Endothelial cell of umbilical vein (primary cell): Measurements from ENCODE around the gene SECTM1.

ENCODE experiments used
- CTCF ChIP-seq, 2 donors: IDR thresholded peaks; 1 replicate in 1 of 2; 2 replicates in 1 of 2; pipeline ENCODE4 v1.5.1; 2011; ENCODE audit warnings: low read length in 2 of 2, mild to moderate bottlenecking in 2 of 2, moderate library complexity in 2 of 2, control low read depth in 1 of 2, inconsistent platforms in 1 of 2, low read depth in 1 of 2; ENCODE audit not compliant: insufficient read depth in 1 of 2; ENCODE audit errors: extremely low read depth in 1 of 2
- FOS ChIP-seq: IDR thresholded peaks from 2 replicates; pipeline ENCODE4 v1.6.1; 2011; ENCODE audit warnings: mild to moderate bottlenecking, low read length, moderate library complexity, borderline replicate concordance; ENCODE audit not compliant: insufficient read depth
- JUN ChIP-seq: IDR thresholded peaks from 2 replicates; pipeline ENCODE4 v1.6.1; 2011; ENCODE audit warnings: borderline replicate concordance, low read depth; ENCODE audit not compliant: insufficient read length, insufficient read depth
- POLR2A ChIP-seq: IDR thresholded peaks from 2 replicates; pipeline ENCODE4 v1.6.1; 2012; ENCODE audit warnings: low read depth, mild to moderate bottlenecking, control low read depth, low read length
- POLR2AphosphoS5 ChIP-seq: IDR thresholded peaks from 2 replicates; pipeline ENCODE4 v1.6.1; 2012; ENCODE audit warnings: low read depth, mild to moderate bottlenecking, control low read depth, low read length, moderate library complexity; ENCODE audit not compliant: insufficient read depth

GRCh38 chr17:82376042-82376730, 42.6 kb upstream of the SECTM1 start:
- TF ChIP-seq CTCF (IDR thresholded peaks at IDR 0.05; ENCODE audit: extremely low read depth in 1 of 2, insufficient read depth in 1 of 2, low read depth in 1 of 2, low read length in 2 of 2), result no peak
- TF ChIP-seq POLR2AphosphoS5, result no peak
- no peak for TF ChIP-seq FOS
- no peak for TF ChIP-seq JUN
- TF ChIP-seq POLR2A, result no peak
